HL-60 (cell line): ENCODE data around the gene TXNDC8.

Experiments
- GABPA ChIP-seq: IDR thresholded peaks from 2 replicates; pipeline ENCODE4 v1.6.1; 2012; ENCODE audit warnings: low read depth
- POLR2AphosphoS5 ChIP-seq: IDR thresholded peaks from 2 replicates; pipeline ENCODE4 v1.6.1; 2012; ENCODE audit warnings: low read depth
- SPI1 ChIP-seq: IDR thresholded peaks from 2 replicates; pipeline ENCODE4 v1.6.1; 2012; ENCODE audit warnings: low read depth, mild to moderate bottlenecking, borderline replicate concordance
- TF ChIP-seq, protein P1 (sequence below): IDR thresholded peaks from one replicate; pipeline ENCODE4 v1.5.1; 2011; ENCODE audit warnings: low read length, control low read depth, inconsistent platforms; ENCODE audit not compliant: insufficient read depth
- TF ChIP-seq, protein P2 (sequence below): IDR thresholded peaks from 2 replicates; pipeline ENCODE4 v1.6.1; 2012; ENCODE audit warnings: low read depth; ENCODE audit not compliant: insufficient replicate concordance

DNA sequence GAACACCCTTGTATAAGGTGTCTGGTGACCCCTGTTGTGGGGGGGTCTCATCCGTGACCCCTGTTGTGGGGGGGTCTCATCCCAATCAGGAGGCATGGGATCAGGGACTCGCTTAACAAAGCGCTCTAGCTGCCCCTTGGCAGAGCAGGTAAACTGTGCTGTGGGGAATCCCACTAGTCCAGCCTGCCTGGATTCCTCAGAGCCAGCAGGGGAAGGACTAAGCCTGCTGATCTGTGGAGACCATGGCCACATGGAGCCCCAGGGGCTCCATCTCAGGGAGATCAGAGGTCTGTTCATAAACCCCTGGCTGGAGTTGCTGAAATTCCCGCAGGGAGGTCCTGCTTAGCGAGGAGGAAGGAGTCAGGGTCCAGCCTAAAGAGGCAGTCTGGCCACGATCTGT, 45.8 kb upstream of the TXNDC8 start:
- TF ChIP-seq, protein P1, sequence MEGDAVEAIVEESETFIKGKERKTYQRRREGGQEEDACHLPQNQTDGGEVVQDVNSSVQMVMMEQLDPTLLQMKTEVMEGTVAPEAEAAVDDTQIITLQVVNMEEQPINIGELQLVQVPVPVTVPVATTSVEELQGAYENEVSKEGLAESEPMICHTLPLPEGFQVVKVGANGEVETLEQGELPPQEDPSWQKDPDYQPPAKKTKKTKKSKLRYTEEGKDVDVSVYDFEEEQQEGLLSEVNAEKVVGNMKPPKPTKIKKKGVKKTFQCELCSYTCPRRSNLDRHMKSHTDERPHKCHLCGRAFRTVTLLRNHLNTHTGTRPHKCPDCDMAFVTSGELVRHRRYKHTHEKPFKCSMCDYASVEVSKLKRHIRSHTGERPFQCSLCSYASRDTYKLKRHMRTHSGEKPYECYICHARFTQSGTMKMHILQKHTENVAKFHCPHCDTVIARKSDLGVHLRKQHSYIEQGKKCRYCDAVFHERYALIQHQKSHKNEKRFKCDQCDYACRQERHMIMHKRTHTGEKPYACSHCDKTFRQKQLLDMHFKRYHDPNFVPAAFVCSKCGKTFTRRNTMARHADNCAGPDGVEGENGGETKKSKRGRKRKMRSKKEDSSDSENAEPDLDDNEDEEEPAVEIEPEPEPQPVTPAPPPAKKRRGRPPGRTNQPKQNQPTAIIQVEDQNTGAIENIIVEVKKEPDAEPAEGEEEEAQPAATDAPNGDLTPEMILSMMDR = no peak
- TF ChIP-seq, protein P2, sequence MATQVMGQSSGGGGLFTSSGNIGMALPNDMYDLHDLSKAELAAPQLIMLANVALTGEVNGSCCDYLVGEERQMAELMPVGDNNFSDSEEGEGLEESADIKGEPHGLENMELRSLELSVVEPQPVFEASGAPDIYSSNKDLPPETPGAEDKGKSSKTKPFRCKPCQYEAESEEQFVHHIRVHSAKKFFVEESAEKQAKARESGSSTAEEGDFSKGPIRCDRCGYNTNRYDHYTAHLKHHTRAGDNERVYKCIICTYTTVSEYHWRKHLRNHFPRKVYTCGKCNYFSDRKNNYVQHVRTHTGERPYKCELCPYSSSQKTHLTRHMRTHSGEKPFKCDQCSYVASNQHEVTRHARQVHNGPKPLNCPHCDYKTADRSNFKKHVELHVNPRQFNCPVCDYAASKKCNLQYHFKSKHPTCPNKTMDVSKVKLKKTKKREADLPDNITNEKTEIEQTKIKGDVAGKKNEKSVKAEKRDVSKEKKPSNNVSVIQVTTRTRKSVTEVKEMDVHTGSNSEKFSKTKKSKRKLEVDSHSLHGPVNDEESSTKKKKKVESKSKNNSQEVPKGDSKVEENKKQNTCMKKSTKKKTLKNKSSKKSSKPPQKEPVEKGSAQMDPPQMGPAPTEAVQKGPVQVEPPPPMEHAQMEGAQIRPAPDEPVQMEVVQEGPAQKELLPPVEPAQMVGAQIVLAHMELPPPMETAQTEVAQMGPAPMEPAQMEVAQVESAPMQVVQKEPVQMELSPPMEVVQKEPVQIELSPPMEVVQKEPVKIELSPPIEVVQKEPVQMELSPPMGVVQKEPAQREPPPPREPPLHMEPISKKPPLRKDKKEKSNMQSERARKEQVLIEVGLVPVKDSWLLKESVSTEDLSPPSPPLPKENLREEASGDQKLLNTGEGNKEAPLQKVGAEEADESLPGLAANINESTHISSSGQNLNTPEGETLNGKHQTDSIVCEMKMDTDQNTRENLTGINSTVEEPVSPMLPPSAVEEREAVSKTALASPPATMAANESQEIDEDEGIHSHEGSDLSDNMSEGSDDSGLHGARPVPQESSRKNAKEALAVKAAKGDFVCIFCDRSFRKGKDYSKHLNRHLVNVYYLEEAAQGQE = no peak
- TF ChIP-seq POLR2AphosphoS5 (no peak), GABPA (no peak), SPI1 (no peak)
